ENCODE data around the gene KIAA1328.
"Not testable (repeated sequence)": the region's sequence is repeated elsewhere in the genome, so short reads cannot be mapped to it uniquely, and the experiment has no call there.

The KIAA1328 gene

GRCh38 chr18:36825526-36825925 lies 3.4 kb upstream of the KIAA1328 start:
- no peak for DNase-seq (ENCODE audit: low read depth in 2 of 2)

GRCh38 chr18:36826556-36826955 lies 2.4 kb upstream of the KIAA1328 start:
- no peak for DNase-seq (ENCODE audit: low read depth in 2 of 2)

- DNase-seq (ENCODE audit: low read depth in 2 of 2) = no peak
Measured at GRCh38 chr18:36828157-36828629, 734 bp upstream of the KIAA1328 start.

- no peak for DNase-seq (ENCODE audit: low read depth in 2 of 2)
Measured at GRCh38 chr18:36829362-36830157, 633 bp downstream of the KIAA1328 start.

- no peak for DNase-seq (ENCODE audit: low read depth in 2 of 2)
Measured at GRCh38 chr18:36830158-36830495, 1.2 kb downstream of the KIAA1328 start.

GRCh38 chr18:36831139-36831538 lies 2.2 kb downstream of the KIAA1328 start:
- no peak for DNase-seq (ENCODE audit: low read depth in 2 of 2)

- no peak for DNase-seq (ENCODE audit: low read depth in 2 of 2)
Measured at GRCh38 chr18:36833120-36833519, 4.2 kb downstream of the KIAA1328 start.

GRCh38 chr18:36835927-36836326 lies 7.0 kb downstream of the KIAA1328 start:
- no peak for DNase-seq (ENCODE audit: low read depth in 2 of 2)

- no peak for DNase-seq (ENCODE audit: low read depth in 2 of 2)
Measured at GRCh38 chr18:36839835-36840234, 10.9 kb downstream of the KIAA1328 start.

- DNase-seq (ENCODE audit: low read depth in 2 of 2) = no peak
Measured at GRCh38 chr18:36843199-36843598, 14.3 kb downstream of the KIAA1328 start.

GRCh38 chr18:36843784-36844183 lies 14.9 kb downstream of the KIAA1328 start:
- no peak for DNase-seq (ENCODE audit: low read depth in 2 of 2)

GRCh38 chr18:36848609-36849008 lies 19.7 kb downstream of the KIAA1328 start:
- DNase-seq (ENCODE audit: low read depth in 2 of 2) = no peak

- DNase-seq (ENCODE audit: low read depth in 2 of 2) = no peak
Measured at GRCh38 chr18:36849288-36850006, 20.5 kb downstream of the KIAA1328 start.

- no peak for DNase-seq (ENCODE audit: low read depth in 2 of 2)
Measured at GRCh38 chr18:36850527-36851201, 21.7 kb downstream of the KIAA1328 start.

- no peak for DNase-seq (ENCODE audit: low read depth in 2 of 2)
Measured at GRCh38 chr18:36851202-36851590, 22.3 kb downstream of the KIAA1328 start.

- DNase-seq (ENCODE audit: low read depth in 2 of 2) = no peak
Measured at GRCh38 chr18:36856815-36857214, 27.9 kb downstream of the KIAA1328 start.

GRCh38 chr18:36862182-36862581 lies 33.3 kb downstream of the KIAA1328 start:
- DNase-seq (ENCODE audit: low read depth in 2 of 2) = no peak

GRCh38 chr18:36867056-36867455 lies 38.1 kb downstream of the KIAA1328 start:
- no peak for DNase-seq (ENCODE audit: low read depth in 2 of 2)

GRCh38 chr18:36871801-36872200 lies 42.9 kb downstream of the KIAA1328 start:
- DNase-seq (ENCODE audit: low read depth in 2 of 2) = no peak

GRCh38 chr18:36872329-36872728 lies 43.4 kb downstream of the KIAA1328 start:
- no peak for DNase-seq (ENCODE audit: low read depth in 2 of 2)

GRCh38 chr18:36873826-36874225 lies 44.9 kb downstream of the KIAA1328 start:
- not testable (repeated sequence) for DNase-seq (ENCODE audit: low read depth in 2 of 2)

GRCh38 chr18:36879796-36880195 lies 50.9 kb downstream of the KIAA1328 start:
- not testable (repeated sequence) for DNase-seq (ENCODE audit: low read depth in 2 of 2)

GRCh38 chr18:36885981-36886380 lies 57.1 kb downstream of the KIAA1328 start:
- no peak for DNase-seq (ENCODE audit: low read depth in 2 of 2)
